ENCODE data around the gene PEPD. TPM values are rescaled to one million over a fixed set of nuclear protein-coding genes. Genes with fewer than 3 reads are reported as not detected.

The PEPD gene
- total RNA-seq, 2 donors from 2014 or later, result 52.2 to 67.9 TPM

DNA sequence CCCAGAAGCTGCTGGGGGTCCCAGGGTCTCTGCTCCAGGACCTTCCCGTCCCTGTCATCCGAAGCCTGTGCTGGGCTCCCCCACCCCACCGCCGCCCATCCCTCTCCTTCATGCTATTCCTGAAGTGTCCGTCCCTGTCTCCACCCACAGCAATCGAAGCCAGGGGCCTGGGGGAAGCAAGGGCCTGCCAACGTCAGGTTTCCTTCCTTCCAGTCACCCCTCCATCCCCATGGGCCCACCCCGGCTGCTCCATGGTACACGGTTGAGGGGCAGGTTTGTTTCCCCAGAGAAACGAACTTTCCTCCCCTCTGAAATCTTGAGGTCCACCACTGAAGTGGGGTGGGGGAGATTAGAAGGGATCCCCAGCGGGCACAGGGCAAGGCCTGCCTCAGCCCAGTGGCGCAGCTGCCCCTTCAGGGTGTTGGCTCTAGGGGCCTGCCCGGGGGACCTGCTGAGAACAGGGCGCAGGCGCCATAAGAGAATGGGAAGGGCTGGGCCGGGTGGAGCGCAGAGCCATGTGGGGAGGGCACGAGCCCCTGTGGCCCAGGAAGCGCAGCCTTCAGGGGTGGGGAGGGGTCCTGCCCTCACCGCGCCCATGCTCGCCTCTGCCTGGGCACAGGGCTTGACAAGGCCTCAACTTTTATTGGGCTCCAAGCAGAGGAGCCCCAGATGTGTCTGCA, 132.0 kb downstream of the PEPD start:
- Mint-ChIP-seq H3K27me3 (ENCODE audit: insufficient read depth) (no peaks in the 10 kb centered on the region), H3K9me3 (no peaks in the 10 kb centered on the region), H3K27ac (no peak overlapping the region), H3K4me3 (no peak overlapping the region), H3K36me3 (ENCODE audit: low read depth) (peaks cover 10% of the 10 kb centered on the region), H3K4me1 (peaks cover 5% of the 10 kb centered on the region)
- no peaks in the 10 kb centered on the region for H3K9me3 ChIP-seq (ENCODE audit: control insufficient read depth, low read length)
- H3K9ac ChIP-seq (ENCODE audit: extremely low read depth, low read length, poor library complexity, severe bottlenecking), result no peak overlapping the region
- no peak overlapping the region for H3K27ac ChIP-seq (ENCODE audit: low read depth, low read length)
- H3K4me3 ChIP-seq (ENCODE audit: low read length), result no peak overlapping the region
- TF ChIP-seq, protein P1, sequence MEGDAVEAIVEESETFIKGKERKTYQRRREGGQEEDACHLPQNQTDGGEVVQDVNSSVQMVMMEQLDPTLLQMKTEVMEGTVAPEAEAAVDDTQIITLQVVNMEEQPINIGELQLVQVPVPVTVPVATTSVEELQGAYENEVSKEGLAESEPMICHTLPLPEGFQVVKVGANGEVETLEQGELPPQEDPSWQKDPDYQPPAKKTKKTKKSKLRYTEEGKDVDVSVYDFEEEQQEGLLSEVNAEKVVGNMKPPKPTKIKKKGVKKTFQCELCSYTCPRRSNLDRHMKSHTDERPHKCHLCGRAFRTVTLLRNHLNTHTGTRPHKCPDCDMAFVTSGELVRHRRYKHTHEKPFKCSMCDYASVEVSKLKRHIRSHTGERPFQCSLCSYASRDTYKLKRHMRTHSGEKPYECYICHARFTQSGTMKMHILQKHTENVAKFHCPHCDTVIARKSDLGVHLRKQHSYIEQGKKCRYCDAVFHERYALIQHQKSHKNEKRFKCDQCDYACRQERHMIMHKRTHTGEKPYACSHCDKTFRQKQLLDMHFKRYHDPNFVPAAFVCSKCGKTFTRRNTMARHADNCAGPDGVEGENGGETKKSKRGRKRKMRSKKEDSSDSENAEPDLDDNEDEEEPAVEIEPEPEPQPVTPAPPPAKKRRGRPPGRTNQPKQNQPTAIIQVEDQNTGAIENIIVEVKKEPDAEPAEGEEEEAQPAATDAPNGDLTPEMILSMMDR (conservative IDR thresholded peaks at IDR 0.05), result no peak
- DNase-seq, result no peak
- WGBS, 2 experiments (ENCODE audit: insufficient coverage in 1 of 2, insufficient read length in 1 of 2), result 89 to 92% methylated on average over 14 to 22 of the region's 22 CpGs
- H3K27me3 ChIP-seq (ENCODE audit: control insufficient read depth, insufficient read depth, low read length, poor library complexity, severe bottlenecking), result no peaks in the 10 kb centered on the region
- H3K36me3 ChIP-seq (ENCODE audit: control insufficient read depth, insufficient read depth, low read length), result peaks cover 11% of the 10 kb centered on the region
- no peaks in the 10 kb centered on the region for H3K4me1 ChIP-seq (ENCODE audit: control insufficient read depth, insufficient read depth, low read length)

DNA sequence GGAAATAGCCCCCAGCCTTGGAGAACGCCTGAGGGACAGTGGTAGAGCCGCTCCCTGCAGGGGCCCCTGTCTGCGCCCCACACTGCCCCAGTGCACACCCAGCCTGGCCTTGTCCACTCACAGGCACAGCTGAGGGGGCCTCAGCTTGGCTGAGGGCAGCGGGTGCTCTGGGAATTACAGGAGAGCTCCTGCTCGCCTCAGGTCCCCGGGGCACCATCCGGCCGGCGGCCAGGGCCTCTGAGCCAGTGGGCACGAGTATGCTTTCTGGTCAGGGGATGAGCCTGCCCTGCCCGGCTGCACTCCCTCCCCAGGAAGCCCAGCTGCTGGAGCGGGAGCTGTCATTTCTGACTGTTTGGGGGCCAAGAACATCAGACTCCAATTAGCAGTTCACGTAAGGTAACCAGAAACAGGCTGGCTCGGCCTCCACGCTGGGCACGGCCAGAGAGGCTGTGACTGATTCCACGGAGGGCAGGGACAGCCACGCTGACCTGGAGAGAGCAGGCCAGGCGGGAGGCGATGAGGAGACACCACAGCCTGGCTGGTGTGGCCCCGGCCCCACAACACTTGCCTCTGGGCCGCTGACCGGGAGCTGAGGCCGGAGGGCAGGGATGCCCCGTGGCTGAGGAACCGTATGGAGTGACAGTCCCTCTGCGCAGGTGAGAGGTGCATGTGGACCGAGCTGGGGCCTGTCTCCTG, 132.7 kb downstream of the PEPD start:
- Mint-ChIP-seq H3K4me1 (peaks cover 5% of the 10 kb centered on the region), H3K27me3 (ENCODE audit: insufficient read depth) (no peaks in the 10 kb centered on the region), H3K27ac (no peak overlapping the region), H3K9me3 (no peaks in the 10 kb centered on the region), H3K4me3 (no peak overlapping the region), H3K36me3 (ENCODE audit: low read depth) (peaks cover 11% of the 10 kb centered on the region)
- Histone ChIP-seq H3K27me3 (ENCODE audit: control insufficient read depth, insufficient read depth, low read length, poor library complexity, severe bottlenecking) (no peaks in the 10 kb centered on the region), H3K9me3 (ENCODE audit: control insufficient read depth, low read length) (no peaks in the 10 kb centered on the region), H3K4me3 (ENCODE audit: low read length) (no peak overlapping the region), H3K9ac (ENCODE audit: extremely low read depth, low read length, poor library complexity, severe bottlenecking) (no peak overlapping the region), H3K4me1 (ENCODE audit: control insufficient read depth, insufficient read depth, low read length) (no peaks in the 10 kb centered on the region), H3K36me3 (ENCODE audit: control insufficient read depth, insufficient read depth, low read length) (peaks cover 14% of the 10 kb centered on the region), H3K27ac (ENCODE audit: low read depth, low read length) (no peak overlapping the region)
- 95 to 98% methylated on average over 16 to 28 of the region's 28 CpGs for WGBS, 2 experiments (ENCODE audit: insufficient coverage in 1 of 2, insufficient read length in 1 of 2)
- no peak for DNase-seq
- TF ChIP-seq, protein P1 (conservative IDR thresholded peaks at IDR 0.05), result no peak

DNA sequence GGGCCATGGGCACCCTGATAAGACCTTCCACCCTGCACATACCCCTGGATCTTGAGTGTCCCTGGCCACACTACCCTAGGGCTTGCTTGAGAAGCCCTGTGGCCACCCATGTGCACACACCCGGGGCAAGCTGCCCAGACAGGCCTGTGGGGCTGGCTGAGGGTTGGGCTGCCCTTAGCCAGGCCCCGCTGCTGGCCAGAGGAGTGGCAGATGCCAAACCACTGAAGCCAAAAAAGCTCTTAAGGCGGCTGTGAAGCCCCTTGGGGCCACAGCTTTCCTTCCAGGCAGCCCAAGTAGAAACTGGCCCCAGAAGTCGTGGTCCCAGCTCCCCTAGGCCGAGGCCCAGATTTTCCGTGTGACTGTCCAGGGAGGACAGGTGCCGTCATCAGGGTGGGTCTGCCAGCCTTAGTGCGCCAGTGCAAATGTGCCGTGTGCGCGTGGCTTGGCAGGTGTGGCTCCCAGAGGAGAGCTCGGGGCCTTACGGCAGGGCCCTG, 133.3 kb downstream of the PEPD start:
- H3K36me3 ChIP-seq (ENCODE audit: control insufficient read depth, insufficient read depth, low read length), result peaks cover 14% of the 10 kb centered on the region
- no peak overlapping the region for H3K27ac Mint-ChIP-seq
- H3K4me3 Mint-ChIP-seq, result no peak overlapping the region

More for the DNA sequence above, 133.3 kb downstream of the PEPD start:
- WGBS, 2 experiments (ENCODE audit: insufficient coverage in 1 of 2, insufficient read length in 1 of 2), result 93 to 95% methylated on average over 12 to 13 of the region's 13 CpGs
- Histone ChIP-seq H3K4me1 (ENCODE audit: control insufficient read depth, insufficient read depth, low read length) (no peaks in the 10 kb centered on the region), H3K9me3 (ENCODE audit: control insufficient read depth, low read length) (no peaks in the 10 kb centered on the region), H3K27ac (ENCODE audit: low read depth, low read length) (no peak overlapping the region), H3K27me3 (ENCODE audit: control insufficient read depth, insufficient read depth, low read length, poor library complexity, severe bottlenecking) (no peaks in the 10 kb centered on the region), H3K9ac (ENCODE audit: extremely low read depth, low read length, poor library complexity, severe bottlenecking) (no peak overlapping the region), H3K4me3 (ENCODE audit: low read length) (no peak overlapping the region)
- Mint-ChIP-seq H3K9me3 (no peaks in the 10 kb centered on the region), H3K36me3 (ENCODE audit: low read depth) (peaks cover 13% of the 10 kb centered on the region), H3K4me1 (peaks cover under 1% of the 10 kb centered on the region), H3K27me3 (ENCODE audit: insufficient read depth) (no peaks in the 10 kb centered on the region)
- no peak for DNase-seq
- TF ChIP-seq, protein P1 (conservative IDR thresholded peaks at IDR 0.05), result no peak

Data from endodermal cell (in vitro differentiated cells).